ENCODE measurements around the gene HAAO.

DNA sequence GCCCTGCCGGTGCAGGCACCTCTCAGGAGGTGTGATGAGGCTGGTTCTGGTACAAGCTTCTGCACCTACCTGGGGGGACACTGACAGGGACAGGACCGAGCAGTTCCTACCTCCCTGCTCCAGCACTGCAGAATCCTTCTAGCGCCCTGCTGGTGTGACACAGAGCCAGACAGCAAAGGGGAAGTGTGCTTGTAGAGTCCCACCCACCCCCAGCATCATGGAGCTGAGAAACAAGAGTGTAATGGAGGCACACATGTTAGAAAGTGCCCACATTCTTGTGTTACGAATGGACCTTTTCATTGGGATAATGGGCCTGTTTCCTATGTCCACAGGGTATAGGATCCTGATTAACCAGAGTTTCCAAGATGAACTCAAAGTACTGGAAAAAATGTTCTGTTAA lies 66.7 kb downstream of the HAAO start:
- TF ChIP-seq POLR2AphosphoS5 (IDR thresholded peaks at IDR 0.05; ENCODE audit: low read depth, low read length) (no peak), TAF1 (IDR thresholded peaks at IDR 0.05; ENCODE audit: borderline replicate concordance, insufficient read depth, low read length) (no peak), SIN3A (IDR thresholded peaks at IDR 0.05; ENCODE audit: borderline replicate concordance, insufficient read depth, low read length) (no peak), REST (IDR thresholded peaks at IDR 0.05; ENCODE audit: insufficient read depth in 1 of 2, low read depth in 2 of 2, low read length in 2 of 2) (no peak)

Measured in PFSK-1 (cell line).